Activated T-cell treated with anti-CD3 and anti-CD28 coated beads, Interleukin-2, amount 50 U/mL, for 24 hours (primary cell): ENCODE measurements around the gene ABCA2.

Experiments
- DNase-seq: peaks from one replicate; pipeline ENCODE4 v3.0.0-alpha.2; 2020
- H3K27ac Mint-ChIP-seq: 2 replicates; pipeline ENCODE4 v1.8.0; 2020; ENCODE audit warnings: mild to moderate bottlenecking, mixed read lengths
- H3K27me3 Mint-ChIP-seq: 2 replicates; pipeline ENCODE4 v1.8.0; 2020; ENCODE audit warnings: mixed read lengths
- H3K36me3 Mint-ChIP-seq: 2 replicates; pipeline ENCODE4 v1.8.0; 2020; ENCODE audit warnings: low read depth, mixed read lengths
- H3K4me1 Mint-ChIP-seq: 2 replicates; pipeline ENCODE4 v1.8.0; 2020; ENCODE audit warnings: low read depth, mixed read lengths
- H3K4me3 Mint-ChIP-seq: 2 replicates; pipeline ENCODE4 v1.8.0; 2020; ENCODE audit warnings: mild to moderate bottlenecking, moderate library complexity, mixed read lengths
- H3K9me3 Mint-ChIP-seq: 2 replicates; pipeline ENCODE4 v1.8.0; 2020; ENCODE audit warnings: mixed read lengths

ABCA2 gene

GRCh38 chr9:136973618-136974617, 54.1 kb downstream of the ABCA2 start:
- Mint-ChIP-seq H3K4me3 (no peak overlapping the region), H3K27ac (no peak overlapping the region), H3K27me3 (peaks cover 4% of the 10 kb centered on the region), H3K9me3 (no peaks in the 10 kb centered on the region), H3K36me3 (no peaks in the 10 kb centered on the region), H3K4me1 (peaks cover 20% of the 10 kb centered on the region)
- no peak for DNase-seq

- no peaks in the 10 kb centered on the region for H3K36me3 Mint-ChIP-seq
- no peak overlapping the region for H3K4me3 Mint-ChIP-seq
These were observed 55.3 kb downstream of the ABCA2 start for GRCh38 chr9:136972743-136973142.

GRCh38 chr9:136972335-136972734, 55.7 kb downstream of the ABCA2 start:
- H3K27me3 Mint-ChIP-seq = peaks cover 4% of the 10 kb centered on the region

More at GRCh38 chr9:136972743-136973142, 55.3 kb downstream of the ABCA2 start:
- no peak for DNase-seq
- no peaks in the 10 kb centered on the region for H3K9me3 Mint-ChIP-seq
- peaks cover 4% of the 10 kb centered on the region for H3K27me3 Mint-ChIP-seq
- peaks cover 20% of the 10 kb centered on the region for H3K4me1 Mint-ChIP-seq
- no peak overlapping the region for H3K27ac Mint-ChIP-seq

GRCh38 chr9:136971746-136972145, 56.3 kb downstream of the ABCA2 start:
- H3K4me3 Mint-ChIP-seq = no peak overlapping the region
- no peaks in the 10 kb centered on the region for H3K36me3 Mint-ChIP-seq
- H3K9me3 Mint-ChIP-seq = no peaks in the 10 kb centered on the region
- peaks cover 18% of the 10 kb centered on the region for H3K4me1 Mint-ChIP-seq
- DNase-seq = no peak
- peaks cover 4% of the 10 kb centered on the region for H3K27me3 Mint-ChIP-seq
- no peak overlapping the region for H3K27ac Mint-ChIP-seq

More at GRCh38 chr9:136972335-136972734, 55.7 kb downstream of the ABCA2 start:
- DNase-seq = no peak
- Mint-ChIP-seq H3K9me3 (no peaks in the 10 kb centered on the region), H3K4me1 (peaks cover 18% of the 10 kb centered on the region), H3K36me3 (no peaks in the 10 kb centered on the region), H3K27ac (no peak overlapping the region), H3K4me3 (no peak overlapping the region)

GRCh38 chr9:136970361-136970760, 57.7 kb downstream of the ABCA2 start:
- no peaks in the 10 kb centered on the region for H3K27me3 Mint-ChIP-seq
- no peak overlapping the region for H3K4me3 Mint-ChIP-seq
- DNase-seq = no peak
- H3K9me3 Mint-ChIP-seq = no peaks in the 10 kb centered on the region
- no peak overlapping the region for H3K27ac Mint-ChIP-seq
- H3K4me1 Mint-ChIP-seq = peaks cover 17% of the 10 kb centered on the region
- no peaks in the 10 kb centered on the region for H3K36me3 Mint-ChIP-seq

GRCh38 chr9:136969774-136970173, 58.3 kb downstream of the ABCA2 start:
- Mint-ChIP-seq H3K4me1 (peaks cover 14% of the 10 kb centered on the region), H3K4me3 (no peak overlapping the region), H3K36me3 (no peaks in the 10 kb centered on the region), H3K9me3 (no peaks in the 10 kb centered on the region), H3K27ac (no peak overlapping the region), H3K27me3 (no peaks in the 10 kb centered on the region)
- DNase-seq = no peak

- no peak overlapping the region for H3K27ac Mint-ChIP-seq
- H3K4me3 Mint-ChIP-seq = no peak overlapping the region
- H3K9me3 Mint-ChIP-seq = no peaks in the 10 kb centered on the region
- peaks cover 17% of the 10 kb centered on the region for H3K4me1 Mint-ChIP-seq
- no peaks in the 10 kb centered on the region for H3K36me3 Mint-ChIP-seq
- H3K27me3 Mint-ChIP-seq = no peaks in the 10 kb centered on the region
- DNase-seq = no peak
These were observed 58.9 kb downstream of the ABCA2 start for GRCh38 chr9:136969150-136969549.

GRCh38 chr9:136968333-136969127, 59.5 kb downstream of the ABCA2 start:
- Mint-ChIP-seq H3K9me3 (no peaks in the 10 kb centered on the region), H3K27ac (no peak overlapping the region), H3K4me1 (peaks cover 17% of the 10 kb centered on the region), H3K4me3 (no peak overlapping the region), H3K36me3 (no peaks in the 10 kb centered on the region), H3K27me3 (no peaks in the 10 kb centered on the region)
- DNase-seq = no peak

GRCh38 chr9:136965771-136966484, 62.1 kb downstream of the ABCA2 start:
- Mint-ChIP-seq H3K4me3 (peak overlapping the region; percentile 31), H3K27ac (peak overlapping the region; percentile 51), H3K36me3 (no peaks in the 10 kb centered on the region), H3K9me3 (no peaks in the 10 kb centered on the region), H3K4me1 (peaks cover 27% of the 10 kb centered on the region), H3K27me3 (no peaks in the 10 kb centered on the region)
- DNase-seq = peak; percentile 48

- Mint-ChIP-seq H3K4me3 (no peak overlapping the region), H3K9me3 (no peaks in the 10 kb centered on the region), H3K36me3 (no peaks in the 10 kb centered on the region), H3K27me3 (no peaks in the 10 kb centered on the region), H3K4me1 (peaks cover 32% of the 10 kb centered on the region), H3K27ac (no peak overlapping the region)
- no peak for DNase-seq
These were observed 63.1 kb downstream of the ABCA2 start for GRCh38 chr9:136964833-136965422.

GRCh38 chr9:136964171-136964689, 63.8 kb downstream of the ABCA2 start:
- Mint-ChIP-seq H3K9me3 (no peaks in the 10 kb centered on the region), H3K27me3 (no peaks in the 10 kb centered on the region), H3K4me3 (no peak overlapping the region), H3K4me1 (peaks cover 33% of the 10 kb centered on the region), H3K36me3 (no peaks in the 10 kb centered on the region), H3K27ac (no peak overlapping the region)
- no peak for DNase-seq

GRCh38 chr9:136963751-136964150, 64.3 kb downstream of the ABCA2 start:
- DNase-seq = no peak
- H3K4me3 Mint-ChIP-seq = no peak overlapping the region
- no peak overlapping the region for H3K27ac Mint-ChIP-seq
- no peaks in the 10 kb centered on the region for H3K36me3 Mint-ChIP-seq
- no peaks in the 10 kb centered on the region for H3K27me3 Mint-ChIP-seq
- peaks cover 33% of the 10 kb centered on the region for H3K4me1 Mint-ChIP-seq
- no peaks in the 10 kb centered on the region for H3K9me3 Mint-ChIP-seq

GRCh38 chr9:136963341-136963740, 64.7 kb downstream of the ABCA2 start:
- H3K9me3 Mint-ChIP-seq = no peaks in the 10 kb centered on the region
- H3K36me3 Mint-ChIP-seq = no peaks in the 10 kb centered on the region
- peaks cover 33% of the 10 kb centered on the region for H3K4me1 Mint-ChIP-seq
- H3K27me3 Mint-ChIP-seq = no peaks in the 10 kb centered on the region
- no peak overlapping the region for H3K4me3 Mint-ChIP-seq
- no peak for DNase-seq
- no peak overlapping the region for H3K27ac Mint-ChIP-seq
